HG03442 (cell line): Measurements from ENCODE around the gene SSTR5.
"Not testable (repeated sequence)": the region's sequence is repeated elsewhere in the genome, so short reads cannot be mapped to it uniquely, and the experiment has no call there.

Source experiments
- ATAC-seq: cut with Tn5 transposase; IDR thresholded peaks from one replicate; pipeline ENCODE4 v1.9.1; 2021; ENCODE audit warnings: mild to moderate bottlenecking, moderate library complexity; ENCODE audit not compliant: unreplicated experiment

The SSTR5 gene

GRCh38 chr16:1089439-1089821 is 16.9 kb downstream of the SSTR5 start:
- ATAC-seq: no peak

- ATAC-seq: no peak
Measured at GRCh38 chr16:1089822-1090619, 17.5 kb downstream of the SSTR5 start.

- no peak for ATAC-seq
Measured at GRCh38 chr16:1090620-1091587, 18.4 kb downstream of the SSTR5 start.

- ATAC-seq: no peak
Measured at GRCh38 chr16:1091992-1092552, 19.5 kb downstream of the SSTR5 start.

GRCh38 chr16:1092685-1093283 is 20.2 kb downstream of the SSTR5 start:
- ATAC-seq: not testable (repeated sequence)

GRCh38 chr16:1093284-1094123 is 21.0 kb downstream of the SSTR5 start:
- ATAC-seq: no peak

- ATAC-seq: no peak
Measured at GRCh38 chr16:1094124-1094479, 21.6 kb downstream of the SSTR5 start.

- no peak for ATAC-seq
Measured at GRCh38 chr16:1094601-1095449, 22.3 kb downstream of the SSTR5 start.

- ATAC-seq: no peak
Measured at GRCh38 chr16:1095450-1096168, 23.1 kb downstream of the SSTR5 start.

- ATAC-seq: no peak
Measured at GRCh38 chr16:1096169-1097082, 23.9 kb downstream of the SSTR5 start, which contains the start of gene C1QTNF8. Gene C1QTNF8 (minus strand): TSS chr16:1096244. CDS start chr16:1094922, 1,322 bp downstream.

GRCh38 chr16:1097156-1097555 is 24.6 kb downstream of the SSTR5 start:
- no peak for ATAC-seq

GRCh38 chr16:1097800-1098199 is 25.3 kb downstream of the SSTR5 start:
- no peak for ATAC-seq

GRCh38 chr16:1098266-1098991 is 25.9 kb downstream of the SSTR5 start:
- ATAC-seq: no peak

GRCh38 chr16:1099189-1100083 is 26.9 kb downstream of the SSTR5 start:
- no peak for ATAC-seq

- ATAC-seq: no peak
Measured at GRCh38 chr16:1100084-1100800, 27.7 kb downstream of the SSTR5 start.
